Measurements from ENCODE around the gene IMPG2.
"Not testable (repeated sequence)": the region's sequence is repeated elsewhere in the genome, so short reads cannot be mapped to it uniquely, and the experiment has no call there.

The IMPG2 gene

GRCh38 chr3:101320475-101320874, at the start of gene IMPG2:
TSS of gene IMPG2 (minus strand) at chr3:101320575. CDS start at chr3:101320372, 203 bp downstream.
- DNase-seq (ENCODE audit: low read depth): no peak

GRCh38 chr3:101362406-101362805, 42.0 kb upstream of the IMPG2 start:
- no peak for DNase-seq (ENCODE audit: low read depth)

GRCh38 chr3:101351829-101352228, 31.5 kb upstream of the IMPG2 start:
- DNase-seq (ENCODE audit: low read depth): no peak

GRCh38 chr3:101340591-101340990, 20.2 kb upstream of the IMPG2 start:
- DNase-seq (ENCODE audit: low read depth): no peak

DNA sequence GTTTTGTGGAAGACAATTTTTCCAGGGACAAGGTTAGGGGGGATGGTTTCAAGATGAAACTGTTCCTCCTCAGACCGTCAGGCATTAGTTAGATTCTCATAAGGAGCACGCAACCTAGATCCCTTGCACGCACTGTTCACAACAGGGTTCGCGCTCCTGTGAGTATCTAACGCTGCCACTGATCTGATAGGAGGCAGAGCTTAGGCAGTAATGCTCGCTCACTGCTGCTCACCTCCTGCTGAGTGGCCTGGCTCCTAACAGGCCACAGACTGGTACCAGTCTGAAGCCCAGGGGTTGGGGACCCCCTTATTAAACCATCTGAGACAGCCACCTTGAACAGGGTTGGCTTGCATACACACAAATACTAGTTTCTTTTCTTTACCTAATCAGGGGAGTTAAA, 13.5 kb upstream of the IMPG2 start:
- DNase-seq (ENCODE audit: low read depth): no peak

- no peak for DNase-seq (ENCODE audit: low read depth)
Measured at GRCh38 chr3:101329016-101329673, 8.8 kb upstream of the IMPG2 start.

GRCh38 chr3:101325393-101326134, 5.2 kb upstream of the IMPG2 start:
- DNase-seq (ENCODE audit: low read depth): no peak

- DNase-seq (ENCODE audit: low read depth): no peak
Measured at GRCh38 chr3:101319531-101319930, 844 bp downstream of the IMPG2 start.

GRCh38 chr3:101312545-101312944, 7.8 kb downstream of the IMPG2 start:
- DNase-seq (ENCODE audit: low read depth): no peak

DNA sequence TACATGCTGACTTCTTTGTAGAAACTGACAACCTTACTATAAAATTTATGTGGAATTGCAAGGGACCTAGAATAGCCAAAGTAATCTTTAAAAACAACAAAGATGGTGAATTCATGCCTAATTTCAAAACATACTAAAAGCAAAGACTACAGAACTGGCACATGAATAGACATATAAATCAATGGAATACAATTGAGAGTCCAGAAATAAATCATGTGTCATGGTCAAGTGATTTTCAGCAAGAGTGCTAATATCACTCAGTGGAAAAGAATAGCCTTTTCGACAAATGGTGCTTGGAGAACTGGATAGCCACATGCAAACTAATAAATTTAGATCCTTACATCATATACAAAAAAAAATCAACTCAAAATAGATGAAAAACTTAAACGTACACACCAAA, 8.7 kb downstream of the IMPG2 start:
- no peak for DNase-seq (ENCODE audit: low read depth)

- DNase-seq (ENCODE audit: low read depth): no peak
Measured at GRCh38 chr3:101310978-101311375, 9.4 kb downstream of the IMPG2 start.

GRCh38 chr3:101308147-101308772, 12.1 kb downstream of the IMPG2 start:
- DNase-seq (ENCODE audit: low read depth): not testable (repeated sequence)

- DNase-seq (ENCODE audit: low read depth): no peak
Measured at GRCh38 chr3:101303836-101304235, 16.5 kb downstream of the IMPG2 start.

DNA sequence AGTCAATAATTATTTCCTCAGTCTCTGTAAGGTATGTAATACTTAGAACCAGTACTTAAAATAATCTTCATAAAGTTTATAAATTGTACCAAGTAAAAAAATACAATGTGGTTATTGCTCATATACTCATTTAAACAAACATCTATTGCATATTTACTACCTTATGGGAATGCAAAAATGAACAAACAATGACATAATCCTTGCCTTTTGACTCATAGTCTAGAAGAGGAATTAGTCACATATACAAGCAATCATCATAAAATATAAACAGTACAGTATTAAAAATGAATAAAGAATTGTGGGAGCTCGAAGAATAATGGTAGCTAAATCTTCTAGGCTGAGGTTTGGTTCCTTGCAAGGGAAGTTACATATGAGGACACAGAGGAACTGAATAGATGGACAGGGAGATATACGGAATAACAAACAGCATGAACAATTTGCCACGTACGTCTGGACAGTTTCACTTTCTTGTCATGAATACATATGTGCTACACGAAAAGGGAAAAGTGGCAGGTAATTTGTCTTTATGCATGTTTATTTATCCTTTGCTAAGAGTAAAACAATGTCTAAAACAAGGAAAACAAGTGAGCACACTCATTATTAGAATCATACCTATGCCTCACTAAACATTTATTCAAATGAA, 17.2 kb downstream of the IMPG2 start:
- no peak for DNase-seq (ENCODE audit: low read depth)

- no peak for DNase-seq (ENCODE audit: low read depth)
Measured at GRCh38 chr3:101300073-101300472, 20.3 kb downstream of the IMPG2 start.

DNA sequence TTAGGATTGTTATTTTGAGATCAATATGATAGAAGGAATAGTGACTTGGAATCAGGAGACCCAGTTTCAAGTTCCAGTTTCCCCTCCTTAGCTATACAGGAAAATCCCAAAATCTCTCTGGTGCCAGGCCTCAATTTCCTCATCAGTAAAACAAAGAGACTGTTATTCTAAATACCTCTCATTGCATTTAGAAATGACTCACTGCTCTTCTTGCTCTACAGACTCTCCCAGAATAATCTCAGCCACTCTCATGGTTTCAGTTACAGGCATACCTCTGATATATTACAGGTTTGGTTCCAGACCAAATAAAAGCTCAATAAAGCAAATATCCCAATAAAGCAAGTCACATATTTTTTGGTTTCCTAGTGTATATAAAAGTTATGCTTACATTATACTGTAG, 28.3 kb downstream of the IMPG2 start:
- DNase-seq (ENCODE audit: low read depth): no peak

DNA sequence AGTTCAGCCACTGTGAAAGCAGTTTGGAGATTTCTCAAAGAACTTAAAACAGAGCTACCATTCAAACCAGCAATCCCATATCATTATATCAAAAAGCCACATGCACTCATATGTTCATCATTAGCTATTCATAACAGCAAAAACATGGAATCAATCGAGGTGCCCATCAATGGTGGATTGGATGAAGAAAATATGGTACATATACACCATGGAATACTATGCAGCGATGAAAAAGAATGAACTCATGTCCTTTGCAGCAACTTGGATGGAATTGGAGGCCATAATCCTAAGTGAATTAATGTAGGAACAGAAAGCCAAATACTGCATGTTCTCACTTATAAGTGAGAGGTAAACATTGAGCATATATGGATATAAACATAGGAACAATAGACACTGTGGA, 32.1 kb downstream of the IMPG2 start:
- DNase-seq (ENCODE audit: low read depth): no peak

- no peak for DNase-seq (ENCODE audit: low read depth)
Measured at GRCh38 chr3:101284757-101285156, 35.6 kb downstream of the IMPG2 start.

DNA sequence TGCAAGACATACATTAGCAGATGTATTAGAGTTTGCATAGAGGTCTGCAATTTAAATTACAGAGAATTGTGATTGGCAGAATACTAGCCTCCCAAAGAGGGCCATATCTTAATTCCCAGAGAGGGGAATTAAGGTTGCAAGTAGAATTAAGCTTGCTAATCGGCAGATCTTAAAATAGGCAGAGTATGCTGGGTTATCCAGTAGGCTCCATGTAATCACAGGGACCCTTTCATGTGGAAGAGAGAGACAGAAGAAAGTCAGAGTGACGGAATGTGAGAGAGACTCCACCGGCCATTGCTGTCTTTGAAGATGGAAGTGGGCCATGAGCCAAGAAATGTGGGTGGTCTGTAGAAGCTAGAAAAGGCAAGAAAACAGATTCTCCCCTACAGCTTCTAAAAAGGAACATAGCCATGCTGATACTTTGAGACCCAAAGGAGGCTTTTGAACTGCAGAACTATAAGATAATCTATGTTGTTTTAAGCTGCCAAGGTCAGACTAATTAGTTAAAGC, 38.8 kb downstream of the IMPG2 start:
- no peak for DNase-seq (ENCODE audit: low read depth)

DNA sequence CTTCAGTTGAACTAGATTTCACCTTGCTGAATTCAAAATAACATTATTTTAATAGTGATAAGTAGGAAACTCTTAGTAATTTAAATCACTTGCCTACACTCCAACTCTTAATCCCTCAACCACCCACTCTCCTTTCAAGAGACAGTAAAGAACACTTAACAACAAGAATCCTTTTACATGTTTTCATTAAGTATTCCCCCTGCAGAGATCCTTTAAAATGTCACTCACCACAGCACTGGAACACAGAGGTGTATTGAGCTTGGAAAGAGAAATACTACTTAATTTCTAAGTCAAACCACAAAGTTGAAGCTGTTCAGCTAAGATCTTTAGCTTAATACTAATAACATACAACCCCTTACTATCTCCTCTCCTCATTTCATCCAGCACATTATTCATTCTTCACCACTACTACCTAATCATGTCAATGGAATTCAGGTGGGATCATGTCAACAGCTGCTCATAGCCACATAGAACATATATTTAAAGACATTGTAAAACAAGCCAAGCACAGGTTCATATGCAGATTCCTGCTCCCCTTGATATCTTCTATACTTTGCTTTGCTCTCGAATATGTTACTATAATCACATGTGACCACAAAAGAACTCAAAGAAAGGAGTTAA, 40.5 kb downstream of the IMPG2 start:
- DNase-seq (ENCODE audit: low read depth): no peak

DNA sequence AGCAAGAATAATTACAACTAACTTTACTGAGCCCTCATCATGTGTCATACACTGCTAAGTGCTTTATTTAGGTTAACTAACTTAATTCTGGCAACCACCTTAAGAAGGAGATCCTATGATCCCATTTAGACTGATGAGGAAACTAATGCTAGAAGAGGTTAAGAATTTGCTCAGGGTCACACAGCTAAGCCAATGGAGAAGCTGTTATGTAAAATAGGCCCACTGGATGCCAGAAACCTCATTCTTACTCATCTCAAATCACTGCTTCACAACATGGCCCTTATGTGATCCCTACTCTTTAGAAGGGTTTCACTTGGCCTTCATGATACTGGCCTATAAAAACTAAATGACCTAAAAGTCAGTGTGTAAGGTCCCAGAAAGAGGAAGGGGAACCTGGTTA, 41.2 kb downstream of the IMPG2 start:
- DNase-seq (ENCODE audit: low read depth): no peak

- no peak for DNase-seq (ENCODE audit: low read depth)
Measured at GRCh38 chr3:101278727-101279126, 41.6 kb downstream of the IMPG2 start.

Data from activated T-helper 9 cell treated with anti-CD3 and anti-CD28 coated beads, Interleukin-2, amount 50 U/mL, for 16 hours (primary cell).